ENCODE results near the gene GPR152.

Gene GPR152

DNA sequence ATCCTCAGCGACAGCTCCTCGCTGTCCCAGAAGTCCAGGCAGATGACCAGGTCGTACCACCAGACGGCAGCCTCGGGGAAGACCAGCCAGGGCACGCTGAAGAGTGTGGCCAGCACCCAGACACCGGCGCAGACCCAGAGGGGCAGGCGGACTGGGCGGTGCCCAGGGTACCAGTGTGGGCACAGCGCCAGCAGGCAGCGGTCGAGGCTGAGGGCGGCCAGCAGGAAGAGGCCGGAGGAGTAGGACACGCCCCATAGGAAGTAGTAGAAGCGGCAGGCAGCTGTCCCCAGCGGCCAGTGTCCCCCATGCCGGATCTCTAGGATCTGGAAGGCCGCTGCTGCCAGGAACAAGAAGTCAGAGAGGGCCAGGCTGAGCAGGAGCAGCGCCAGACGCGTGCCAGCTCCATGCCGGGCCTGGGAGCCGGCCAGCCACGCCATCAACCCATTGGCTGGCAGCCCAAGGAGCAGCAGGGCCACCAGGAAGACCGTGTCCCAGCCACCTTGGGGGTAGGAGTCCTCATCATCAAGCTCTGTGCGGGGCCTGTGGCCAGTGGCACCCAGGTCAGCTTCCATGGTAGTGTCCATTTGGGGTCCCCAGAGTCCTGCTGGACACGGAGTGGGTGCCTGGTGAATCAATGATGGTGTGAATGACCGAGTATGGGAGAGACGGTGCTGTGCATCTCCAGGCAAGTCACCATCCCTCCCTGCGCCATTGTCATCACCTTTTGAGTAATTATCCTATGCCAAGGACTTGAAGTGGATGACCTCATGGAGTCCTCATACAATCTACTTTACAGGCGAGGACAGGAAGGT lies at the start of gene GPR152:
GPR152 (minus strand) TSS at position 589 of the 812 bp plus-strand sequence; CDS start at position 584, 5 bp downstream.
- DNase-seq (ENCODE audit: low read depth), result no peak

DNA sequence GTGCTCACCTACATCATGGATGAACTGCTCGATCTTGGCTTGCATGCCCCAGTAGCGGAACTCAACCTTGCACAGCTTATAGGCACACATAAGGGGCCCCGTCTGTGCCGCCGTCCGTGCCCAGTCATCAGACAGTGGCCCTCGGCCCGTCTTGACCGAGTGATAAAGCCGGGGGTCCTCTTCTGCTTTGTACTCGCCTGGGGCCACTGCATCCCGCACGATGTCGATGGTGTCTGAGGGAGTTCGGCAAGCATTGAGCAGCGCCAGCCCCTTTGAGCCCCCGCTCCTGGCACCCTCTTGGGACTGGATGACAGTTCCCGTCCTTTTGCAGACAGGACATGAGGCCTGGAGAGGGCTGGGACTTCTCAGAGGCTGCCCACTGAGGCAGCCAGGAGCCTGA lies 49.3 kb upstream of the GPR152 start:
- no peak for DNase-seq (ENCODE audit: low read depth)

DNA sequence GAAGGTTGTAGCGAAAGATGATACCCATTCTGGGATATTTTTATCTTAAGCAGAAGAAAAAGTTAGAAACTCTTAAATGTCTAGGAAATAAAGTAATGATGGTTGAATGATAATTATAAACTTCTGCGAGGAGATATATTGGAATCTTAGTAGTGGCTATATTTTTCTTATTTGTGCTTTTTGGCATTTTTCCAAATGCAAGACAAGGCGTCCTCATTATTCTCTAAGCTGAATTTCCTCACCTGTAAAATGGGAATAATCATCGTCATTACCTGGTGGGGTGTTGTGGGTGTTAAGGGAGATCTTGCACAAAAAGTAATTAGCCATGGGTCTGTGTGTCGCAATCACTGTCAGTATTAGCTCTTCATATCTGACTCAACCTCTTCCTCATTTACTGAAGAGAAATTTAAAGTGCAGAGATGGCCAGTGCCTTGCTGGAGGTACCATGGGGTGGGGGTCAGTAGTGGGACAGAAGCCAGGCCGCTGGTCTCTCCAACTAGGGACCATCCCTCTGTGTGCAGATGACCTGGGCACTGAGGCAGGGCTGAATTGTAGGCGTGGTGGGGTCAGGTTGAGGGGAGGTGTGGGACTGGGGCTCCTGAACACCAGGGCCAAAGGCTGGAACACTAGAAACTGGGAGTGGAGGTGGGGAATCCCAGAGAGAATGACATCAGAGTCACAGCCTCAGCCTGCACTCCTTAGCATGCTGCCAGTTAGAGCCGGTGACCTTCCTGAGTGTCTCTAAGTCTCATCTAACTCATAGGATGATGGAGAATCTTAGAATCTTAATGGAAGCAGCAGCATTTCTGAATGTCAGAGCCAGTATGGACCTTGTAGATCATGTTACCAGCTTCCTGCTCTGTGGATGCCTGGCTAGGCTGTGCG lies 48.5 kb upstream of the GPR152 start:
- no peak for DNase-seq (ENCODE audit: low read depth)

- no peak for DNase-seq (ENCODE audit: low read depth)
Observed at GRCh38 chr11:67500484-67500821, 47.9 kb upstream of the GPR152 start.

- no peak for DNase-seq (ENCODE audit: low read depth)
Observed at GRCh38 chr11:67499808-67500483, 47.4 kb upstream of the GPR152 start.

DNA sequence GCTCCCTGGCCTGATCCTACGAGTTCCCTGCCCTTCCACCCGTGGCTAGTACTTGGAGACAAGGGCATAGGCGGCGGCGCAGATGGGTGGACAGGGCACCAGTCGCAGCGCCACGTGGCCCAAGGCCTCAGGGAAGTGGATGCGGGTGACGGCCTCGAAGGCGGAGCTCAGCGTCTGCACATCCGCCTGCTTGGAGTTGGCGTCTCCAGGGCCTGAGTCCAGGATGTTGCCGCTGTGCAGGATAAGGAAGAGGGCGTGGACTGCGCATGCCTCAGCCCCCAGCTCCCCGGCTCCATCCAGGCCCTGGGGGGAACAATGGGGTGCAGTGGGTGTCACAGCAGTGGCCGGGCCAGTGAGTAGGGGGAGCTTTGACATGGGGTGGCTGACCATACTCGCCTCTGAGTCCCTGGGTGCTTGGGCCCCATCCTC lies 46.0 kb upstream of the GPR152 start:
- no peak for DNase-seq (ENCODE audit: low read depth)

DNA sequence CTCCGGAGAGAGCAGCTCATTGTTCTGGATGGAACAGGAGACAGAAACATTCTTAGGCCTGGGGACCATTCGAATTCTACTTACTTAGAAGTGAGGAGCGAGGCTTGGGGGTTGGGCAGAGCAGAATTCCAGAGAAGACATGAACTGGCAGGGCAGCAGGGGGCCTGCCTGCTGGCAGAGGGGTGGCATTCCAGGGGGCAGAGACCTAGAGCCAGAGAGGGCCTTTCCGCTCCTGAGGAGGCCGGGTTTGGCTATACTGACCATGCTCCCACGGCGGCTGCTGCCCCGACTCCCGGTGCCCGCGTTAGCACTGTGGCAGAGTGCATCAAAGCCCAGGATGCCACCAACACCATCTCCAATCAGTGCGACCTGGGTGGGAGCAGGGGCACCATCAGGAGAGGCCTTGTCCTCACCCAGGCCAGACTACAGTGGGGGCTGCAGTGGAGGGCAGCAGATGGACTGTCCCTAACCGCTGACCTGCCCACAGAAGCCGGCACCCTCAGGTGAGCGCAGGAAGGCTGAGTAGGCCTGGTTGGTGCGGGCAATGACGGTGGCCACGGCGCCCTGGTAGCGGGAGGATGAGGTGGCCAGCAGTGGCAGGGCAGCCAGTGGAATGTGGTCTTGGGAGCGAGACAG lies 45.2 kb upstream of the GPR152 start:
- no peak for DNase-seq (ENCODE audit: low read depth)

DNA sequence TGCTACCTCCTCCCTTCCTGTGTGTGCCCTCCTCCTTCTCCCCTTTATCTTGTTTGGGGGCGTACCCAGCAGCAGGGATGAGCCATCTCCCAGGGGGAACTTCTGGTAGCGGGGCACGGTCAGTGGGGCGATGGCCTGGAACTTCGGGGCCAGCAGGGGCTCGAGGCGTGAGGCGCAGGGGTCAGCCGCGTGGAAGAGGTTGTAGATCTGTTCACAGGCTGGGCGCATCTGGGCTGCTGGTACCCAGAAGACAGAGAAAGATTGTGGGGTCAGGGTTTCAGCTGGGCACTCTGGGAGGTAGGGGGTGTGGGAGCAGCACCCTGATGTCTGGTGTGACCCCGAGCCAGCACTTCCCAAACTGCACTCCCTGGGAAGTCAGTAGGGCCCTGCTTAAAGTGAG lies 43.6 kb upstream of the GPR152 start:
- no peak for DNase-seq (ENCODE audit: low read depth)

DNA sequence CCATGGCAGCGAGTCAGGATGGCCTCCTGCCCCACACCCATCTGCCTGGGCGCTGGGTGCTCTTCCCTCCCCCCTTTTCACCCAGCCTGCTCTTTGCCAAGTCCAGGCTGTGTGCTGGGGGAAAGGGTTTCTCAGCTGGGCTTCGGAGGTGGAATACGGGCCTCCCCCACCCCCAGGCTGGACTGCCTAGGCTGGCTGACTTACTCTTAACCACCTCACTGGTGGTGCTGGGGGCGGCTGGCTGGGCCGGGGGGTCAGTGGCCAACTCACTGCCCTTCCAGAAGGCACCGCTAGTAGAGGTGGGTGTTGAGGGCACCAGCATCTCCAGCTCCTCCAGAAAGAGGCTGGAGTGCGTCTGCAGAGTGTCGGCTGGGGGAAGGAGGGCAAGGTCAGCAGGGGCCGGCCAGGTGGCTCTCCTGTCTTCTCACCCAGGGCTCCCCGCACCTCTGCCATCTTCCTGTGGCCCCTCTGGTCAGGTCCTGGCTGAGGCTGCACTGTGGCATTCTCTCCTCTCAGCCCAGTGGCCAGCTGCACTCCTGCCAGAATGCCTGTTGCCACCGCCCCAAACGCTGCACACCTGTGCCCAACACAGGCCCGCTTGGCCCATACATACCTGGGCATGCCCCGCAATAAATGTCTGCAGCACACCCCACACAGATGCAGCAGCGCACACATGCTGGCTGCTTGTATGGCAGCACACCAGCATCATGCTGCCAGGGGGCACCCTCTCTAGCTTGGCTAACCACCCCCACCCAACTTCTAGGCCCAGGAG lies 42.9 kb upstream of the GPR152 start:
- no peak for DNase-seq (ENCODE audit: low read depth)

DNA sequence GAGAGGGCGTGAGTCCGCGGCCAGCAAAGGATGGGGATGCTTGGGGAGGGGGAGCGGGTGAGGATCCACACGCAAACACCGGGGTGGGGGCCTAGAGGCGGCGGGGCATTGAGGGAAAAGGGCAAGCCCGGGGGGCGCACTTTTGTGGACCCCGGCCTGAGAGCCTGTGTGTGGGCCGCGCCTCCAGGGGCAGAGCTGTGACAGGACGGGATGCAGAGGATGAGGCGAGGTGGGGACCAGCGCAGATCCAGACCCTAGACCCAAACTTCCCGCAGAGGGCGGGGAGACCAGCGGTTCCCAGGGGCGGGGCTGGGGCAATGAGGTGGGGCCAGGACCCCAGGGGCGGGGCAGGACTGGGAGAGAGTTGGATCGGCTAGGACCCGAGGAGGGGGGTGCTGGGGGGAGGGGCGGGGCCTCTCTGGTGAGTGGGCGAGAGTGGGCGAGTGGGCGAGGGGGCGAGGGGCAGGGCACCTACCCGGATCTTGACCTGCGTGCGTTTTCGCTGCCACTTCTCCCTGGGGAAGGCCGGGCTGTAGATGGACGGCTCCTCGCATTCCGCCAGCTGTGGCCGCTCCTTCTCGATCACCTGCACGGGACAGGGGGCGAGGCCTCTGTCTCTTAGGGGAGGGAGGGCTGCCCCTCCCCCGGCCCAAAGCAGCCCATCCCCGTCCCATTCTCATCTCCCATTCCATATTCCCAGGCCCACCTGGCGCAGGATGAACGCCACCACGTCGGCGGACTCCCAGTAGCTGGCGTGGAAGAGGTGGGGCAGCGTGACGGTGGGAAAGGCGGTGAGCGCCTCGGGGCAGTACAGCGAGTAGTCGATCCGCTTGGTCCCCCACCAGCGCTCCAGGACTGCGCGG lies 42.1 kb upstream of the GPR152 start:
- no peak for DNase-seq (ENCODE audit: low read depth)

- DNase-seq (ENCODE audit: low read depth), result no peak
Observed at GRCh38 chr11:67493548-67494370, 41.2 kb upstream of the GPR152 start.

DNA sequence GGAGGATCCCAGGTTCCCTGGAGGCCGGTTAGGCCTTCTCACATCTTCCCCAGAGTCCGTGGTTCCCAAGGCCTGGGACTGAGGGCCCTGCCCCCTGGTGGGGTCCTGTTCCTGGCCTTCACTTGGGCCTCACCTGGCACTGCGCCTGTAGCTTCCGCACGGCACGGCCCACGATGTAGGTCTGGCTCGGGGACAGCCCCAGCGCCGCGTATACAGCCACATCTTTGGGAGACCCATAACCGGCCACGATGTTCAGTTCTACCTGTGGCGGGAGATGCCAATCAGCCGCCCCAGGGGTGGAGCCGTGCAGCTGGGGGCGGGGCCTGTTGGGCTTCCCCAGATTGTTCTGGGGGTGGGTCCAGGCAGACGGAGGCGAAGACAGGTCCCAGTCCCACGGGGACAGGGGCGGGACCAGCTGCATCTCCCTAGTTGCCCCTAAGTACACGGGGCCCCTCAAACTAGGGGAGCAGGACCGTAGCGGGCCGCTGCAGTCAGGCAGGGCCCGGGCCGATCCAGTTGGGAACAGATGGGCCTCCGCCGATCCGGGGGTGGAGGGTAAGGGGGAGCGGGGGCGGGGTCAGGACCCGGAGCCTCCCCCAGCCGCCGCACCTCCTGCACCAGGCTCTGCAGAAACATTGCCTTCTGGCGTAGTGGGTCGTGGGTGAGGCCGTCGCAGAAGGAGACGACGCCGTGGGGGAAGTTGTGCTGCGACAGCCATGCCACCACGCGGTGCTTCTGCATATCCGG lies 40.4 kb upstream of the GPR152 start:
- no peak for DNase-seq (ENCODE audit: low read depth)

GRCh38 chr11:67492069-67492727 lies 39.7 kb upstream of the GPR152 start:
- no peak for DNase-seq (ENCODE audit: low read depth)

DNA sequence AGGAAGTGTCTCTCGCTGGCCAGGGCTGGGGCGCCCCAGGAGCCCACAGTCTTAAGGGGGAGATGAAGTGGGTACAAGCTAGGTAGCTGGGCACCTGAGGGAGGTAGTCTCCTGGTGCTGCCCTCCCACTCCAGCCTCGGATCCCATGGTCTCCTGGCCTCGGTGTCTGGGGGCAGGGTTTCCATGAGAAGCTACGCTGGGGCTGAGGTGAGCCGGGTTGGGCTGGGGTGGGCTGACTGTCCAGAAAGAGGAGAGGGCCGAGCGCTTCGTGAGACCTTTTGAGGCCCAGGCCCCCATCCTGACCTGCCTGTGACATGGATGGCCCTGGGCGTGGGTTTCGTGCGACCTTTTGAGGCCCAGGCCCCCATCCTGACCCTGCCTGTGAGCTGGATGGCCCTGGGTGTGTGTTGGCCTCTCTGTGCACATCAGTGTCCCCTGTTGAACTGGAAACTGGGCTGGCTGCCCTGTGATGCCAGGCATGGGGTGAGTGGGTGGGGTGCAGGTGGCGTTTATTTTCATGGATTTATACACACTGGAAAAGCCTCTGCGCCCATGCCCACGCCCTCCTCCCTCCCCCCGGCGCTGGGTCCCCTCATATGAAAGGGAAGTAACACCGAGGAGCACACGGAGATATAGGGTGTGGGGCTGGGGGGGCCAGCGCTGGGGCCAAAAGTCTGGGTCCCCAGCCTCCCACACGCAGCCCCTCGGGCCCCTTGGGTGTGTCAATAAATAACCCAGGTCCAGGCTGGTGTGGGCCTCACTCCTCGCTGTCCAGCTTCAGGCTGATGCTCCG lies 38.9 kb upstream of the GPR152 start:
- DNase-seq (ENCODE audit: low read depth), result no peak

GRCh38 chr11:67490727-67491065 lies 38.2 kb upstream of the GPR152 start:
- DNase-seq (ENCODE audit: low read depth), result no peak

DNA sequence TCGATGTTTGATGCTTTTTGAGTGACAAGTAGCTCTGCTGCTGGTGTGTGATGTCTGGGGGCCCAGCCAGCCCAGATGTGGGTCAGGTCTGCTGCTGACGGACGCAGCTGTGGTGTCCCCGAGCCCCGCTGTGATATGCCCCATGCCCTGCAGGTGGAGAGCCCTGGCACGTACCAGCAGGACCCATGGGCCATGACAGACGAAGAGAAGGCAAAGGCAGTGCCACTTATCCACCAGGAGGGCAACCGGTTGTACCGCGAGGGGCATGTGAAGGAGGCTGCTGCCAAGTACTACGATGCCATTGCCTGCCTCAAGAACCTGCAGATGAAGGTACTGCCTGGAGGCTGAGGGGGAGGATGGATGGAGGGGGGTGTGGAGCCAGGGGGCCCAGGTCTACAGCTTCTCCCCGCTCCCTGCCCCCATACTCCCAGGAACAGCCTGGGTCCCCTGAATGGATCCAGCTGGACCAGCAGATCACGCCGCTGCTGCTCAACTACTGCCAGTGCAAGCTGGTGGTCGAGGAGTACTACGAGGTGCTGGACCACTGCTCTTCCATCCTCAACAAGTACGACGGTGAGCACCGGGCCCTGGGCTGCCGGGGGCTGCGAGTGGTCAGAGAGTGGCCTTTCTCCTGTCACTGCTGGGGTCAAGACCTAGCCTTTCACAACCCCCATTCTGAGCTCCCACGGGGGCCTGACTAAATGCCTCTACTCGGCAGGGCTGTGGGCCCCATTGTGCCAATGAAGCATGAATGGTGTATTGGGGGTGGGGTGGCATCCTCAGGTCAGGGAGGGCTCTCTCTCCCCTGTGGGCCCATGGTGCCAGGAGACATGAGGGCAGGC lies 37.6 kb upstream of the GPR152 start:
- no peak for DNase-seq (ENCODE audit: low read depth)

All from stimulated activated CD8-positive, alpha-beta memory T cell treated with anti-CD3 and anti-CD28 coated beads, Interleukin-12 subunit alpha, Interleukin-12 subunit beta, amount 100 ng/mL, for 1 hour (primary cell).